Peyer's patch (tissue), 4 donors: ENCODE measurements around the gene STK32B. TPM values are rescaled to one million over a fixed set of nuclear protein-coding genes. Genes with fewer than 3 reads are reported as not detected.

Source experiments
- DNase-seq, 3 donors: peaks; one replicate each; pipeline ENCODE4 v3.0.0-alpha.2; 2017 to 2019
- H3K27ac ChIP-seq, 4 donors: fragments of 200-600 bp; sonication (generic); one replicate each; pipeline ENCODE4 v1.5.1; 2016 to 2019
- H3K27me3 ChIP-seq, 2 donors: fragments of 200-600 bp; sonication (generic); one replicate each; pipeline ENCODE4 v1.5.1; 2019
- H3K36me3 ChIP-seq, 3 donors: fragments of 200-600 bp; sonication (generic); one replicate each; pipeline ENCODE4 v1.5.1; 2016 to 2019
- H3K4me1 ChIP-seq, 4 donors: fragments of 200-600 bp; sonication (generic); one replicate each; pipeline ENCODE4 v1.5.1; 2016 to 2019
- H3K4me3 ChIP-seq, 4 donors: fragments of 200-600 bp; sonication (generic); 1 replicate in 3 of 4; 2 replicates in 1 of 4; pipeline ENCODE4 v1.5.1; 2016 to 2019; ENCODE audit warnings: mild to moderate bottlenecking in 1 of 4
- H3K9me3 ChIP-seq, 4 donors: fragments of 200-600 bp; sonication (generic); one replicate each; pipeline ENCODE4 v1.5.1; 2016 to 2019; ENCODE audit warnings: mild to moderate bottlenecking in 1 of 4
- CTCF ChIP-seq, 6 experiments: fragments of 450-650 bp in 4 of 6; fragments of 200-600 bp in 2 of 6; sonication (generic) in 1 of 6; IDR thresholded peaks; one replicate each; pipeline ENCODE4 v1.5.1; 2017 to 2019; ENCODE audit warnings: antibody characterized with exemption in 6 of 6, mild to moderate bottlenecking in 3 of 6, moderate library complexity in 1 of 6
- POLR2A ChIP-seq, 2 donors: fragments of 450-650 bp; IDR thresholded peaks; one replicate each; pipeline ENCODE4 v1.5.1; 2017; ENCODE audit warnings: antibody characterized with exemption in 2 of 2, mild to moderate bottlenecking in 2 of 2, moderate library complexity in 2 of 2
- total RNA-seq, 4 donors: library from RNA; depleted of rRNA; stranded (reverse); fragments of >200 nt; gene quantifications; one replicate each; pipeline ENCODE4 v1.1.0, GENCODE V29; 2016

STK32B gene
- total RNA-seq, 4 donors from 2014 or later, result 0.35 to 3.3 (median 1.3) TPM

DNA sequence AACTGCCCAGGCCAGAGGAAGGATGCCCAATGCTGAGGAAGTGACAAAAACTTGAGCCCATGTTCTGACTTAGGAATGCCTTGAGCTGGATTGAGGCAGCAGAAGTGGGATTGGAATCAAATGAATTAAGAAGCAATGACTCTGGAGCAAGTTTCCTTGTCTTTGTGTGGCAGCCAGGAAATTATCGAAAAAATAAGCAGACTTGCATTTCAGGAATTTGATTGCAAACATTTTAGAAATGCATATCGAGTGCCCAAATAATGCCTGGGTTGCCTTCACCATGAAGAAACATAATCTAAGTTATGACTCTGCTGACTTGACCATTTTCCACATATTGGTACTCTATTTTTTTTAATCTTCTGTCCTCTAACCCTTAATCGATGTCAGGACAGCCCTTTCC lies 41.5 kb upstream of the STK32B start:
- H3K27ac ChIP-seq, result no peak overlapping the region
- TF ChIP-seq CTCF (IDR thresholded peaks at IDR 0.05) (no peak), POLR2A (IDR thresholded peaks at IDR 0.05) (no peak)
- no peaks in the 10 kb centered on the region for H3K27me3 ChIP-seq
- H3K36me3 ChIP-seq, result no peaks in the 10 kb centered on the region
- H3K4me1 ChIP-seq, result no peaks in the 10 kb centered on the region
- no peak overlapping the region for H3K4me3 ChIP-seq
- no peaks in the 10 kb centered on the region for H3K9me3 ChIP-seq
- DNase-seq, result no peak

DNA sequence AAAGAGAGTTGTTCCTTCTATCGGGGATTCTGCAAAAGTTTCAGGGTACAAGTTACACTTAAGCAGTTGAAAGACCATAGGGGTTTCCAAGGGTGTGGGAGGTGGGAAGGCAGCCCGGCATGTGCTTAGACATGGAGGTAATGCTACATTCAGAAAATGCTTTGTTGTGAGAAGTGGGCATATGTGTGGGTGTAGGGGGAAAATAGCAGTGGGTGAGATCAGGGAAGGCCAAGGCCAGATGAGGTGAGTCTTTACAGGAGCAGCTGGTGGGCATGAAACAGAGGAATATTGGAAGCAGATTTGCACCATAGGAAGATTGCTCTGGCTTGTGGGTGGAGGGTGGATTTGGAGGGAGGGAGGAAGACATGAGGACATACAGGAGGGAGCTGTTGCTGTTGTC lies 40.3 kb upstream of the STK32B start:
- no peaks in the 10 kb centered on the region for H3K36me3 ChIP-seq
- no peak overlapping the region for H3K4me3 ChIP-seq
- no peaks in the 10 kb centered on the region for H3K27me3 ChIP-seq
- no peaks in the 10 kb centered on the region for H3K9me3 ChIP-seq
- no peak overlapping the region for H3K27ac ChIP-seq
- no peaks in the 10 kb centered on the region for H3K4me1 ChIP-seq
- no peak for DNase-seq
- no peak for TF ChIP-seq CTCF (IDR thresholded peaks at IDR 0.05)
- no peak for TF ChIP-seq POLR2A (IDR thresholded peaks at IDR 0.05)

GRCh38 chr4:5012244-5012898 lies 38.9 kb upstream of the STK32B start:
- no peak overlapping the region for H3K4me3 ChIP-seq
- H3K27ac ChIP-seq, result no peak overlapping the region
- no peak for DNase-seq
- no peaks in the 10 kb centered on the region for H3K4me1 ChIP-seq
- no peak for TF ChIP-seq CTCF (IDR thresholded peaks at IDR 0.05)
- TF ChIP-seq POLR2A (IDR thresholded peaks at IDR 0.05), result no peak
- no peaks in the 10 kb centered on the region for H3K27me3 ChIP-seq
- H3K9me3 ChIP-seq, result no peaks in the 10 kb centered on the region
- H3K36me3 ChIP-seq, result no peaks in the 10 kb centered on the region

DNA sequence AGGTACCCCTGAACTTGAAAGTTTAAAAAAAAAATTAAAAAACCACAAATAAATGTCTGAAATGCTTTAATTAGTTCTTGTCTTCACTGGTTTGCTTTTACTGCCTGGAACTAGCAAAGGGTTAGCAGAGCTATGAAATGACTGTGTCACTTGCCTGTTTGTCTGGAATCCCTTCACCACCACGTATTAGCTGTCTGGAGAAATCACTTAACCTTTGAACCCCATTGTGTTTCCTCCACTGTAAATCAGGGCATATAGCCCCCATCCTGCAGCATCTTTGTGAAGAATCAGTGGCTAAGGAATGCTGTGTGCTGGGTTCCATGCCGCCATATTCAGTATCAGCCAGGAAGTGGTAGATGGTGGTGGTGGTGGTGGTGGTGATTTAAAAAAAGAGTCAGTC lies 38.3 kb upstream of the STK32B start:
- no peak for DNase-seq
- no peaks in the 10 kb centered on the region for H3K9me3 ChIP-seq
- H3K27me3 ChIP-seq, result no peaks in the 10 kb centered on the region
- TF ChIP-seq POLR2A (IDR thresholded peaks at IDR 0.05) (no peak), CTCF (IDR thresholded peaks at IDR 0.05) (no peak)
- no peaks in the 10 kb centered on the region for H3K4me1 ChIP-seq
- H3K27ac ChIP-seq, result no peak overlapping the region
- H3K36me3 ChIP-seq, result no peaks in the 10 kb centered on the region
- H3K4me3 ChIP-seq, result no peak overlapping the region

GRCh38 chr4:5014007-5014682 lies 37.1 kb upstream of the STK32B start:
- H3K36me3 ChIP-seq, result no peaks in the 10 kb centered on the region
- TF ChIP-seq CTCF (IDR thresholded peaks at IDR 0.05), result no peak
- no peak for TF ChIP-seq POLR2A (IDR thresholded peaks at IDR 0.05)

More at GRCh38 chr4:5014007-5014682, 37.1 kb upstream of the STK32B start:
- DNase-seq, result no peak
- H3K27ac ChIP-seq, result no peak overlapping the region
- H3K27me3 ChIP-seq, result no peaks in the 10 kb centered on the region
- no peak overlapping the region for H3K4me3 ChIP-seq
- H3K4me1 ChIP-seq, result no peaks in the 10 kb centered on the region
- no peaks in the 10 kb centered on the region for H3K9me3 ChIP-seq
